Heart left ventricle (tissue), 13 donors: Measurements from ENCODE around the gene CNDP1.

Experiments
- POLR2A ChIP-seq, 2 donors: fragments of 450-650 bp; IDR thresholded peaks; one replicate each; pipeline ENCODE4 v1.6.1; 2017; ENCODE audit warnings: antibody characterized with exemption in 2 of 2, mild to moderate bottlenecking in 2 of 2, moderate library complexity in 2 of 2
- TF ChIP-seq, protein P1 (sequence below), 12 donors: fragments of 200-600 bp; sonication (generic) in 4 of 12; IDR thresholded peaks; one replicate each; pipeline versions ENCODE4 v1.5.0 to v1.8.0; 2018 to 2022; ENCODE audit warnings: antibody characterized with exemption in 12 of 12, mild to moderate bottlenecking in 5 of 12
- donor health status: ischemic (EF 13 %, LVEDD 7.1; RV severe dilation, severe dysfunction).
- donor health status: DM: no; HTN: yes; CAD: no.
- donor health status: DM: no; HTN: no; CAD: no.
- donor health status: ischemic (EF 25% LVEDD 6.9; RV normal size, moderate dysfunction).
- donor health status: ischemic (EF 25% LVEDD 5.7; RV mildly dilated, moderate dysfunction).
- donor health status: ischemic (EF 35%, LVEDD 5.7; RV mildly dilated, moderate dysfunction).
- donor health status: nonischemic (EF 11% LVEDD 7.7; RV severe dilation, severe dysfunction).
- donor health status: DM: yes; HTN: yes; CAD: no.
- donor health status: PGD.
- donor health status: ischemic (EF 29% LVEDD 5.4; RV normal size, mild dysfunction).
- donor health status: nonischemic (EF 23%, LVEDD 6.1; RV moderate dilation, normal function).

DNA sequence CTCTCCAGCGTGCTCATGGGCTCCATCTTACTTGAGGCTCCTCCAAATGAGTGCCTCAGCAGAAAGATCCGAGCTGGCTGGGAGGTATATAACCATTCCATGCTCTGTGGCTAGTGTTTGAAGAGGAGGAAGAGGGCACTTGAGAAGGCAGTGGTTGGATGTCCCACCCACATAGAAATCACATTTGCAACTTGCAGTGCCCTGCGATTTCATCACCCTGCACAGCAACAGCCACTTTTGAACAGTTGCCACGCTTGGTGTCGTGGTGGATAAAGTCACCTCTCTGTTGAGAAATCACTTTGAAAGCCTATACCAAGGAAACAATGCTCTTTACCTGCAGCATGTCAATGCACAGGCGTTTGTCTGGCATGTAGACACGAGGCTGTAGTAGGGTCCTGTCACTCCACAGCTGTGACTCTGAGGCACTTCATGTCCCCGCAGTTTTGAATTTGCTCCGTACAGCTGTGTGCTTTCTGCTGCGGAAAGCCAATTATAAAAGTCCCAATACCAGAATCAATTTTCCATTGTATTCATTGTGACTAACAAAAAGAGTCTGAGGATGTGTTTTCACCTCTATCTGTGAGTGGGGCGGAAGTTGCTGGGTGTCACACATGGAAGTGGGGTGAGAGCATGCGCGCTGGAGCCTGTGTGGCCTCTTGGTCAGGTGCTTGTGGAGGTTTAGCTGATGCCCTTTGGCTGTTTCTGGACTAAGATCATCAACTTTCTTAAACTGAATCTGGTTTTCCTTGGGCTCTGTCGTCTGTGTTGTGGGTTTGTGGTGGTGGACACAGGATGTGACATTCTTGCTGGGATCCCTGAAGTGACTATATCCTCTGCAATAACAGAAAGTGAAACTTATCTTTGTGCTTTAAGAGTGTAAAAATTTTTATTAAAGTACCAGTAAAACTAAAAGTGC lies 35.3 kb upstream of the CNDP1 start:
- TF ChIP-seq, protein P1, sequence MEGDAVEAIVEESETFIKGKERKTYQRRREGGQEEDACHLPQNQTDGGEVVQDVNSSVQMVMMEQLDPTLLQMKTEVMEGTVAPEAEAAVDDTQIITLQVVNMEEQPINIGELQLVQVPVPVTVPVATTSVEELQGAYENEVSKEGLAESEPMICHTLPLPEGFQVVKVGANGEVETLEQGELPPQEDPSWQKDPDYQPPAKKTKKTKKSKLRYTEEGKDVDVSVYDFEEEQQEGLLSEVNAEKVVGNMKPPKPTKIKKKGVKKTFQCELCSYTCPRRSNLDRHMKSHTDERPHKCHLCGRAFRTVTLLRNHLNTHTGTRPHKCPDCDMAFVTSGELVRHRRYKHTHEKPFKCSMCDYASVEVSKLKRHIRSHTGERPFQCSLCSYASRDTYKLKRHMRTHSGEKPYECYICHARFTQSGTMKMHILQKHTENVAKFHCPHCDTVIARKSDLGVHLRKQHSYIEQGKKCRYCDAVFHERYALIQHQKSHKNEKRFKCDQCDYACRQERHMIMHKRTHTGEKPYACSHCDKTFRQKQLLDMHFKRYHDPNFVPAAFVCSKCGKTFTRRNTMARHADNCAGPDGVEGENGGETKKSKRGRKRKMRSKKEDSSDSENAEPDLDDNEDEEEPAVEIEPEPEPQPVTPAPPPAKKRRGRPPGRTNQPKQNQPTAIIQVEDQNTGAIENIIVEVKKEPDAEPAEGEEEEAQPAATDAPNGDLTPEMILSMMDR (IDR thresholded peaks at IDR 0.05) = no peak
- TF ChIP-seq POLR2A (IDR thresholded peaks at IDR 0.05) = no peak
